IMR-90 (cell line): ENCODE results near the gene AKT3. TPM values are rescaled to one million over a fixed set of nuclear protein-coding genes. Genes with fewer than 3 reads are reported as not detected.

ENCODE experiments used
- ATAC-seq: fragments of 200-7000 bp; cut with Tn5 transposase; 2 replicates; pipeline ENCODE4 v1.9.1; 2020; ENCODE audit warnings: low read depth, mild to moderate bottlenecking, moderate library complexity
- BruUV-seq: library from RNA; stranded (reverse); fragments of 400-500 nt; replicated peaks from 2 replicates; lab custom pipeline; 2021; lab: Mats Ljungman, UMichigan
- CTCF ChIA-PET: fragments of 300-600 bp; formaldehyde crosslinking; extraction: SDS; loops from one replicate; lab custom pipeline; 2021; ENCODE audit warnings: antibody characterized with exemption; lab: Yijun Ruan, JAX
- POLR2A ChIA-PET: fragments of 300-600 bp; sonication (Branson Sonifier 250); formaldehyde crosslinking; loops from one replicate; lab custom pipeline; 2022; ENCODE audit warnings: antibody characterized with exemption; ENCODE audit not compliant: unreplicated experiment; lab: Charles Lee
- DNase-seq: peaks from one replicate; pipeline ENCODE4 v3.0.0; 2013
- H2AFZ ChIP-seq: replicated peaks from 2 replicates; pipeline ENCODE3; 2013; ENCODE audit warnings: low read length, mild to moderate bottlenecking; ENCODE audit not compliant: poor library complexity
- H2AK5ac ChIP-seq: 2 replicates; pipeline ENCODE4 v1.6.1; 2013; ENCODE audit warnings: low read depth, low read length, inconsistent platforms
- H2AK9ac ChIP-seq: replicated peaks from 2 replicates; pipeline ENCODE3; 2013; ENCODE audit warnings: mild to moderate bottlenecking, low read depth, low read length, moderate library complexity; ENCODE audit not compliant: poor library complexity
- H2BK120ac ChIP-seq: 2 replicates; pipeline ENCODE4 v1.6.1; 2013; ENCODE audit warnings: low read depth, low read length, inconsistent platforms
- H2BK15ac ChIP-seq: 3 replicates; pipeline ENCODE4 v1.6.1; 2013; ENCODE audit warnings: low read depth, low read length, inconsistent platforms
- H2BK20ac ChIP-seq: 2 replicates; pipeline ENCODE4 v1.6.1; 2013; ENCODE audit warnings: low read depth, mild to moderate bottlenecking, inconsistent platforms, low read length, moderate library complexity
- H2BK5ac ChIP-seq: 2 replicates; pipeline ENCODE4 v1.6.1; 2013; ENCODE audit warnings: mild to moderate bottlenecking, low read depth, low read length, inconsistent platforms; ENCODE audit not compliant: poor library complexity, severe bottlenecking
- H3K14ac ChIP-seq: replicated peaks from 2 replicates; pipeline ENCODE4 v1.6.1; 2013; ENCODE audit warnings: low read depth, low read length, inconsistent platforms
- H3K18ac ChIP-seq: 2 replicates; pipeline ENCODE4 v1.6.1; 2013; ENCODE audit warnings: low read depth, low read length, control low read depth
- H3K23ac ChIP-seq: 2 replicates; pipeline ENCODE4 v1.6.1; 2013; ENCODE audit warnings: low read depth, low read length, inconsistent platforms
- H3K27ac ChIP-seq: 2 replicates; pipeline ENCODE4 v1.5.1; 2013; ENCODE audit warnings: mild to moderate bottlenecking, control low read depth, low read length; ENCODE audit not compliant: insufficient read depth
- H3K27me3 ChIP-seq: 2 replicates; pipeline ENCODE4 v1.6.1; 2013; ENCODE audit warnings: low read length; ENCODE audit not compliant: control insufficient read depth, insufficient read depth
- H3K36me3 ChIP-seq: 2 replicates; pipeline ENCODE4 v1.6.1; 2013; ENCODE audit warnings: low read length, mixed read lengths; ENCODE audit not compliant: control insufficient read depth, insufficient read depth
- H3K4ac ChIP-seq: 2 replicates; pipeline ENCODE4 v1.6.1; 2013; ENCODE audit warnings: low read depth, low read length, inconsistent platforms
- H3K4me1 ChIP-seq: 2 replicates; pipeline ENCODE4 v1.6.1; 2013; ENCODE audit warnings: low read length, mixed read lengths; ENCODE audit not compliant: control insufficient read depth, insufficient read depth
- H3K4me2 ChIP-seq: 2 replicates; pipeline ENCODE4 v1.6.1; 2013; ENCODE audit warnings: low read depth, mild to moderate bottlenecking, control low read depth, low read length, moderate library complexity
- H3K4me3 ChIP-seq: 2 replicates; pipeline ENCODE4 v1.5.1; 2013; ENCODE audit warnings: low read depth, mild to moderate bottlenecking, control low read depth, low read length, moderate library complexity; ENCODE audit not compliant: insufficient read depth
- H3K56ac ChIP-seq: 2 replicates; pipeline ENCODE4 v1.6.1; 2013; ENCODE audit warnings: low read length, inconsistent platforms; ENCODE audit not compliant: insufficient read depth; ENCODE audit errors: extremely low read depth
- H3K79me1 ChIP-seq, 2 experiments: 2 replicates each; pipeline ENCODE4 v1.6.1; 2013; ENCODE audit warnings: low read length in 2 of 2, inconsistent platforms in 1 of 2, low read depth in 1 of 2
- H3K9ac ChIP-seq: 2 replicates; pipeline ENCODE4 v1.6.1; 2013; ENCODE audit warnings: low read depth, low read length, control low read depth
- H3K9me1 ChIP-seq: 2 replicates; pipeline ENCODE4 v1.6.1; 2013; ENCODE audit warnings: low read length, inconsistent platforms; ENCODE audit not compliant: insufficient read depth
- H3K9me3 ChIP-seq: 2 replicates; pipeline ENCODE4 v1.6.1; 2013; ENCODE audit warnings: low read length; ENCODE audit not compliant: control insufficient read depth, insufficient read depth
- H4K20me1 ChIP-seq: 2 replicates; pipeline ENCODE4 v1.6.1; 2013; ENCODE audit warnings: low read length, inconsistent platforms; ENCODE audit not compliant: insufficient read depth
- H4K5ac ChIP-seq: 2 replicates; pipeline ENCODE4 v1.6.1; 2013; ENCODE audit warnings: mild to moderate bottlenecking, low read depth, low read length, control low read depth
- H4K8ac ChIP-seq, 2 experiments: 2 replicates each; pipeline ENCODE4 v1.6.1; 2013; ENCODE audit warnings: low read depth in 2 of 2, low read length in 2 of 2, control low read depth in 1 of 2, inconsistent platforms in 1 of 2
- H4K91ac ChIP-seq: 2 replicates; pipeline ENCODE4 v1.6.1; 2013; ENCODE audit warnings: low read depth, low read length, inconsistent platforms; ENCODE audit not compliant: insufficient read depth
- BHLHE40 ChIP-seq: fragments of 150-350 bp; IDR thresholded peaks from 2 replicates; pipeline ENCODE4 v1.6.1; 2016; ENCODE audit warnings: mild to moderate bottlenecking, low read depth, low read length
- CHD1 ChIP-seq: IDR thresholded peaks from 2 replicates; pipeline ENCODE4 v1.6.1; 2012; ENCODE audit warnings: low read depth, low read length, improper control_type of control experiment
- CTCF ChIP-seq: conservative IDR thresholded peaks from 2 replicates; pipeline ENCODE4 v1.5.1; 2012; ENCODE audit warnings: mild to moderate bottlenecking, low read depth, low read length, improper control_type of control experiment
- ELK1 ChIP-seq: fragments of 150-350 bp; IDR thresholded peaks from 2 replicates; pipeline ENCODE4 v1.6.1; 2016; ENCODE audit warnings: low read depth, mild to moderate bottlenecking, low read length, moderate library complexity, borderline replicate concordance
- FOS ChIP-seq: fragments of 150-350 bp; IDR thresholded peaks from 2 replicates; pipeline ENCODE4 v1.6.1; 2016; ENCODE audit warnings: low read depth, low read length
- MAZ ChIP-seq: IDR thresholded peaks from 2 replicates; pipeline ENCODE4 v1.6.1; 2012; ENCODE audit warnings: low read depth, mild to moderate bottlenecking, low read length, improper control_type of control experiment, moderate library complexity, borderline replicate concordance
- MXI1 ChIP-seq: IDR thresholded peaks from 2 replicates; pipeline ENCODE4 v1.6.1; 2012; ENCODE audit warnings: low read depth, mild to moderate bottlenecking, low read length, moderate library complexity, borderline replicate concordance
- NFE2L2 ChIP-seq: fragments of 150-350 bp; IDR thresholded peaks from 2 replicates; pipeline ENCODE4 v1.6.1; 2016; ENCODE audit warnings: low read depth, mild to moderate bottlenecking, low read length
- RCOR1 ChIP-seq: IDR thresholded peaks from 2 replicates; pipeline ENCODE4 v1.6.1; 2012; ENCODE audit warnings: mild to moderate bottlenecking, low read length, improper control_type of control experiment; ENCODE audit not compliant: insufficient replicate concordance
- SMC3 ChIP-seq: fragments of 150-350 bp; IDR thresholded peaks from 2 replicates; pipeline ENCODE4 v1.6.1; 2016; ENCODE audit warnings: low read depth, mild to moderate bottlenecking, antibody characterized with exemption, low read length, moderate library complexity
- dilution Hi-C: fragments of 300-500 bp; cut with HindIII; formaldehyde crosslinking; loops from one replicate; pipeline ENCODE4 v1.14.3; 2018; ENCODE audit warnings: low sequenced_read_pairs; ENCODE audit not compliant: unreplicated experiment
- in situ Hi-C: fragments of 300-500 bp; cut with MboI; formaldehyde crosslinking; loops from 3 replicates; pipeline ENCODE4 v1.14.3; 2019; ENCODE audit warnings: low sequenced_read_pairs, inconsistent platforms, mixed read lengths
- intact Hi-C: fragments of 100-400 bp; cut with micrococcal nuclease; formaldehyde crosslinking; loops from 2 replicates; pipeline ENCODE4 v1.10.0; 2022
- polyA plus RNA-seq, 3 experiments: library from polyadenylated mRNA; depleted of rRNA; stranded (reverse); fragments of >200 nt; gene quantifications; 2 replicates each; pipeline ENCODE4 v1.2.3, GENCODE V29; 2012; ENCODE audit warnings: low replicate concordance in 1 of 3
- total RNA-seq: library from RNA; depleted of rRNA; stranded (reverse); fragments of >200 nt; gene quantifications from 2 replicates; pipeline ENCODE4 v1.2.3, GENCODE V29; 2012

The AKT3 gene
- total and polyA plus RNA-seq, 2 of the 4 experiments (the other 2 are of a cell fraction), result 15.2 to 19.4 TPM

- no peaks in the 10 kb centered on the region for H3K27me3 ChIP-seq
- DNase-seq (no peak), ATAC-seq (no peak)
- H4K91ac ChIP-seq, result no peak overlapping the region
- no peak overlapping the region for H2BK15ac ChIP-seq
- ChIA-PET POLR2A (no interaction called here), CTCF (interaction anchor here (1.4 kb wide), 1 partner anchor 29 kb away, joined by 3 read pairs; no protein-coding TSS in a partner anchor)
- H3K36me3 ChIP-seq, result peaks cover 10% of the 10 kb centered on the region
- 0 out of 2 replicates have a peak, but pooled peaks cover 3% of the 10 kb centered on the region for H3K9me1 ChIP-seq
- intact Hi-C loops (no loop called here), dilution Hi-C loops (no loop called here), in situ Hi-C loops (loop anchor here (25.0 kb wide), 1 partner anchor 530 kb away; no protein-coding TSS in a partner anchor)
- H4K20me1 ChIP-seq, result peaks cover 3% of the 10 kb centered on the region
- TF ChIP-seq CHD1, result no peak
- no peak for TF ChIP-seq FOS
- no peak for TF ChIP-seq MXI1
- no peak for TF ChIP-seq ELK1
- no peak for TF ChIP-seq NFE2L2
- TF ChIP-seq MAZ, result no peak
- TF ChIP-seq SMC3, result no peak
- TF ChIP-seq BHLHE40, result no peak
- no peak for TF ChIP-seq RCOR1
- TF ChIP-seq CTCF, result no peak
- no peaks in the 10 kb centered on the region for H3K9me3 ChIP-seq
- no TSS peak for BruUV-seq
- H4K5ac ChIP-seq, result no peak overlapping the region
- H2BK120ac ChIP-seq, result no peak overlapping the region
- no peak overlapping the region for H3K9ac ChIP-seq
- no peak overlapping the region for H2AK5ac ChIP-seq
- no peak overlapping the region for H3K18ac ChIP-seq
- H3K4me1 ChIP-seq, result no peaks in the 10 kb centered on the region; the same call in 1 of the 2 replicates
- no peak overlapping the region for H3K4me3 ChIP-seq
- H3K23ac ChIP-seq, result no peak overlapping the region
- H3K4me2 ChIP-seq, result no peak overlapping the region
- H3K27ac ChIP-seq, result no peak overlapping the region
- peaks cover 27 to 52% of the 10 kb centered on the region in 2 experiments for H3K79me1 ChIP-seq
- H3K56ac ChIP-seq, result no peak overlapping the region
- H4K8ac ChIP-seq, result no peak overlapping the region
- H2BK20ac ChIP-seq, result no peak overlapping the region
- H3K4ac ChIP-seq, result no peak overlapping the region
- no peak overlapping the region for H2BK5ac ChIP-seq
- no peak overlapping the region for H2AFZ ChIP-seq
- no peak overlapping the region for H3K14ac ChIP-seq
- no peak overlapping the region for H2AK9ac ChIP-seq
Measured at GRCh38 chr1:243732637-243733036, 117.4 kb downstream of the AKT3 start.
